SK-N-SH (cell line): ENCODE measurements around the gene GPN2. TPM values are rescaled to one million over a fixed set of nuclear protein-coding genes. Genes with fewer than 3 reads are reported as not detected.

Experiments
- CTCF ChIA-PET: fragments of 300-600, 350-600 bp; formaldehyde crosslinking; extraction: SDS; loops from one replicate; lab custom pipeline; 2021; lab: Yijun Ruan, JAX
- POLR2A ChIA-PET: fragments of 350-600 bp; sonication (Branson Sonifier 250); formaldehyde crosslinking; extraction: SDS; loops from one replicate; lab custom pipeline; 2020; ENCODE audit warnings: antibody characterized with exemption, inconsistent platforms; lab: Yijun Ruan, JAX
- DNase-seq: peaks from one replicate; pipeline ENCODE4 v3.0.0; 2012
- H2AFZ ChIP-seq: fragments of 200-600 bp; sonication (generic); 2 replicates; pipeline ENCODE4 v1.8.1; 2016; ENCODE audit warnings: antibody characterized with exemption, mild to moderate bottlenecking, low read depth
- H3F3A ChIP-seq: fragments of 200-600 bp; sonication (generic); replicated peaks from 2 replicates; pipeline ENCODE3; 2016; ENCODE audit warnings: antibody characterized with exemption, mild to moderate bottlenecking; ENCODE audit not compliant: insufficient read depth
- H3K27ac ChIP-seq, 2 experiments: fragments of 200-500 bp in 1 of 2; fragments of 200-600 bp in 1 of 2; sonication (Bioruptor generic) in 1 of 2; sonication (generic), shearing (Covaris generic) in 1 of 2; 2 replicates each; pipeline versions ENCODE4 v1.5.1 to v1.6.1; 2014 to 2016; ENCODE audit warnings: low read depth in 2 of 2, inconsistent platforms in 1 of 2, low read length in 1 of 2, mild to moderate bottlenecking in 1 of 2, mixed read lengths in 1 of 2
- H3K27me3 ChIP-seq: fragments of 200-600 bp; sonication (generic), shearing (Covaris generic); 2 replicates; pipeline ENCODE4 v1.6.1; 2016; ENCODE audit warnings: mixed run types; ENCODE audit not compliant: insufficient read depth
- H3K36me3 ChIP-seq, 2 experiments: fragments of 200-500 bp in 1 of 2; fragments of 200-600 bp in 1 of 2; sonication (Bioruptor generic) in 1 of 2; sonication (generic) in 1 of 2; replicated peaks in 1 of 2; 2 replicates each; pipeline versions ENCODE3 to v1.5.1; 2014 to 2016; ENCODE audit warnings: low read length in 1 of 2, mild to moderate bottlenecking in 1 of 2; ENCODE audit not compliant: insufficient read depth in 2 of 2, control insufficient read depth in 1 of 2
- H3K4me1 ChIP-seq, 2 experiments: fragments of 200-500 bp in 1 of 2; fragments of 200-600 bp in 1 of 2; sonication (Bioruptor generic) in 1 of 2; sonication (generic), shearing (Covaris generic) in 1 of 2; 2 replicates each; pipeline versions ENCODE4 v1.5.1 to v1.6.1; 2014 to 2016; ENCODE audit warnings: low read depth in 1 of 2, low read length in 1 of 2, mixed run types in 1 of 2; ENCODE audit not compliant: insufficient read depth in 2 of 2, control insufficient read depth in 1 of 2
- H3K4me2 ChIP-seq: fragments of 200-600 bp; sonication (generic), shearing (Covaris generic); 2 replicates; pipeline ENCODE4 v1.6.1; 2017; ENCODE audit warnings: mixed run types
- H3K4me3 ChIP-seq, 2 experiments: fragments of 200-500 bp in 1 of 2; fragments of 200-600 bp in 1 of 2; sonication (Bioruptor generic) in 1 of 2; sonication (generic), shearing (Covaris generic) in 1 of 2; 2 replicates each; pipeline versions ENCODE4 v1.5.1 to v1.8.1; 2014 to 2016; ENCODE audit warnings: low read depth in 2 of 2, inconsistent platforms in 1 of 2, low read length in 1 of 2, mild to moderate bottlenecking in 1 of 2, mixed read lengths in 1 of 2, moderate library complexity in 1 of 2
- H3K79me2 ChIP-seq: fragments of 200-600 bp; sonication (generic); 2 replicates; pipeline ENCODE4 v1.8.1; 2017; ENCODE audit warnings: mild to moderate bottlenecking; ENCODE audit not compliant: insufficient read depth
- H3K9ac ChIP-seq: fragments of 200-600 bp; sonication (generic); 2 replicates; pipeline ENCODE4 v1.6.1; 2017; ENCODE audit warnings: mixed run types
- H3K9me2 ChIP-seq: fragments of 200-600 bp; sonication (generic); 2 replicates; pipeline ENCODE4 v1.6.1; 2017; ENCODE audit warnings: mixed run types
- H3K9me3 ChIP-seq: fragments of 200-600 bp; sonication (generic); 2 replicates; pipeline ENCODE4 v1.6.1; 2017; ENCODE audit warnings: mixed run types, mild to moderate bottlenecking, moderate library complexity
- H4K20me1 ChIP-seq: fragments of 200-600 bp; sonication (generic); 2 replicates; pipeline ENCODE4 v1.6.1; 2017; ENCODE audit warnings: mild to moderate bottlenecking, mixed run types; ENCODE audit not compliant: insufficient read depth
- CTCF ChIP-seq: fragments of 200-600 bp; sonication (generic); IDR thresholded peaks from 2 replicates; pipeline ENCODE4 v1.6.1; 2017; ENCODE audit warnings: antibody characterized with exemption, mild to moderate bottlenecking, moderate library complexity
- FOXM1 ChIP-seq: IDR thresholded peaks from 2 replicates; pipeline ENCODE4 v1.4.0; 2012; ENCODE audit warnings: low read depth, mild to moderate bottlenecking
- GABPA ChIP-seq: IDR thresholded peaks from 2 replicates; pipeline ENCODE4 v1.4.0; 2012; ENCODE audit warnings: low read depth, mild to moderate bottlenecking
- GATA2 ChIP-seq: sonication (generic); formaldehyde crosslinking; IDR thresholded peaks from 2 replicates; pipeline ENCODE4 v1.5.0; 2020; ENCODE audit warnings: mild to moderate bottlenecking, missing genetic modification reagents
- MAX ChIP-seq: IDR thresholded peaks from 2 replicates; pipeline ENCODE4 v1.4.0; 2012; ENCODE audit warnings: low read depth
- MEF2A ChIP-seq: IDR thresholded peaks from 2 replicates; pipeline ENCODE4 v1.4.0; 2012; ENCODE audit warnings: low read depth, borderline replicate concordance
- MXI1 ChIP-seq: IDR thresholded peaks from 2 replicates; pipeline ENCODE4 v1.6.1; 2012; ENCODE audit warnings: mild to moderate bottlenecking, low read depth, low read length, improper control_type of control experiment
- NRF1 ChIP-seq: IDR thresholded peaks from 2 replicates; pipeline ENCODE4 v1.6.1; 2012; ENCODE audit warnings: low read depth, mild to moderate bottlenecking, low read length
- RCOR1 ChIP-seq: fragments of 150-350 bp; IDR thresholded peaks from 2 replicates; pipeline ENCODE4 v1.6.1; 2017; ENCODE audit warnings: antibody characterized with exemption, low read length
- TAF1 ChIP-seq: IDR thresholded peaks from 2 replicates; pipeline ENCODE4 v1.6.1; 2012; ENCODE audit warnings: low read depth, mild to moderate bottlenecking, low read length, moderate library complexity, borderline replicate concordance
- TEAD4 ChIP-seq: IDR thresholded peaks from 2 replicates; pipeline ENCODE4 v1.4.0; 2012; ENCODE audit warnings: mild to moderate bottlenecking, borderline replicate concordance; ENCODE audit not compliant: insufficient read depth
- WGBS: methylation state at CpG from one replicate; pipeline ENCODE4 v1.1.6; 2017; ENCODE audit warnings: low lambda C conversion rate; 5-methylcytosine and 5-hydroxymethylcytosine counted together
- polyA plus RNA-seq, 3 experiments: library from polyadenylated mRNA; depleted of rRNA; stranded (reverse); fragments of >200 nt; gene quantifications; 2 replicates each; pipeline ENCODE4 v1.2.3, GENCODE V29; 2012

GPN2 gene
- polyA plus RNA-seq, 1 of the 3 experiments (the other 2 are of a cell fraction): 24.0 TPM

- Histone ChIP-seq H3K9ac (no peak overlapping the region), H3F3A (no peaks in the 10 kb centered on the region)
- TF ChIP-seq NRF1: no peak
- TF ChIP-seq GABPA: no peak
- no peak for TF ChIP-seq FOXM1
- no peak for TF ChIP-seq GATA2 (CRISPR knock-in tag)
- no peak for TF ChIP-seq MAX
- no peak for TF ChIP-seq MEF2A
- no peak for TF ChIP-seq TEAD4
Observed at GRCh38 chr1:26857473-26858060, 32.5 kb downstream of the GPN2 start.

GRCh38 chr1:26856604-26857469 is 33.2 kb downstream of the GPN2 start:
- H3K9ac ChIP-seq: no peak overlapping the region
- H2AFZ ChIP-seq: no peak overlapping the region
- 91% methylated on average over 19 of the region's 21 CpGs for WGBS
- ChIA-PET CTCF (interaction anchor here (0.6 to 3.5 kb wide), 5 partner anchors 8 to 428 kb away, joined by 3 to 10 read pairs (median 4); no protein-coding TSS in a partner anchor), POLR2A (no interaction called here)
- no peaks in the 10 kb centered on the region for H3K9me2 ChIP-seq
- H3F3A ChIP-seq: peaks cover 3% of the 10 kb centered on the region
- no peaks in the 10 kb centered on the region for H3K27me3 ChIP-seq
- H3K36me3 ChIP-seq: peaks cover 17 to 37% of the 10 kb centered on the region in 2 experiments
- H3K4me1 ChIP-seq: no peaks in the 10 kb centered on the region; a peak in 1 of 4 replicates
- no peaks in the 10 kb centered on the region for H3K9me3 ChIP-seq
- no peaks in the 10 kb centered on the region for H4K20me1 ChIP-seq
- DNase-seq: no peak
- no peak overlapping the region for H3K27ac ChIP-seq
- no peaks in the 10 kb centered on the region for H3K79me2 ChIP-seq
- no peak for TF ChIP-seq TAF1
- no peak for TF ChIP-seq RCOR1
- TF ChIP-seq MXI1: no peak
- TF ChIP-seq CTCF: no peak
- no peak overlapping the region for H3K4me2 ChIP-seq
- no peak overlapping the region for H3K4me3 ChIP-seq

More at GRCh38 chr1:26857473-26858060, 32.5 kb downstream of the GPN2 start:
- no peaks in the 10 kb centered on the region for H3K9me3 ChIP-seq
- WGBS: 92% methylated on average over 7 of the region's 8 CpGs
- CTCF ChIA-PET: interaction anchor here (0.6 to 3.5 kb wide), 8 partner anchors 11 to 428 kb away, joined by 3 to 10 read pairs (median 4); no protein-coding TSS in a partner anchor
- POLR2A ChIA-PET: no interaction called here
- no peaks in the 10 kb centered on the region for H3K27me3 ChIP-seq
- no peaks in the 10 kb centered on the region for H4K20me1 ChIP-seq
- no peaks in the 10 kb centered on the region for H3K9me2 ChIP-seq
- no peak overlapping the region for H2AFZ ChIP-seq
- no peaks in the 10 kb centered on the region for H3K79me2 ChIP-seq
- H3K27ac ChIP-seq: no peak overlapping the region
- no peak overlapping the region for H3K4me2 ChIP-seq
- H3K36me3 ChIP-seq: peaks cover 14 to 30% of the 10 kb centered on the region in 2 experiments
- H3K4me3 ChIP-seq: no peak overlapping the region
- H3K4me1 ChIP-seq: no peaks in the 10 kb centered on the region; a peak in 1 of 4 replicates
- no peak for DNase-seq
